GM18907 (cell line): ENCODE data around the gene CLDND2.

Source experiments
- ATAC-seq: cut with Tn5 transposase; IDR thresholded peaks from one replicate; pipeline ENCODE4 v1.9.1; 2021; ENCODE audit warnings: mild to moderate bottlenecking, moderate library complexity; ENCODE audit not compliant: unreplicated experiment

Gene CLDND2

DNA sequence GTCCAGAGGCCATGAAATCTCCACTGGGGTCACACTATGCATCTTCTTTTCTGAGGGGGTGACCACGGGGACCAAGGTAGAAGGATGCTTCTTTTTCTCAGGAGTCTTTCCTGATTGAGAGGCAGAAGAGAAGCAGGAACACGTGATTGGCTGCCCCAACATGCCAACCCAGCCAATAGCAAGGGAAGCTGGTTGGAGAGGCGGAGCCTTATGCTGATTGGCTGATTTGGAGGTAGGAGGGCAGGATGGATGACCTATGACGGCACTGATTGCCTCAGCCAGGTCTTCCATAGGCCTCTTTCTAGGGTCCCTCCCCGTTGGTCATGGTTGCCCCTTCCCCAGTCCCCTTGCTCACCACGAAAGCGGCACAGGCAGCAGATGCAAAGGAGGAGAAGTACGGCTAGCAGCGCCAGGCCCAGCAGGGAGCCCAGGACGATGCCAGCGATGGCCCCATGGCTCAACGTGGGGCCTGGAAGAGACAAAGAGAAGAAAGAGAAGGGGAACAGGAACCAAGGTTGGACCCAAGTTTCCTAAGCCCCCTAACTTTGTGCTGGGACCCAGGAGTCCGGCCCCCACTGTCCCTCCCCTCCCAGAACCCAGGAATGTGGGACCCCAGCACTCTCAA is 34.9 kb downstream of the CLDND2 start:
- ATAC-seq: no peak

DNA sequence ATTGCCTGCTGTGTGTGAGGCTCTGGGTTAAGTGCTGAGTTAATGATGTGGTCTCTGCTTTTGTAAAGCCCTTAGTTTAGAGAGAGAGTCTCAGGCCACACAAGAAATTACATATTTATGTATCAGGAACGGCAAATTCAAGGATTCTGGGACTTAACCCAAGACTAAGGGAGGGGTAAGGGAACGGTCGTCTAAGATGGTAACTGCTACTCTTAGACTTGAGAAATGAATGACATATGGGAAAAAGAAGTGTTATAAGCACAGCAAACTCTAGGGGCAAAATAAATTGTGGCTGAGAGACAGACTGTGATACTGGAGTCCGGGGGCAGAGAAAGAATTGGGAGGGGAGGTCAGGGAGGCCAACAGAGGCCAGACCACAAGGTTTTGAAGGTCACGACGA is 37.1 kb downstream of the CLDND2 start:
- no peak for ATAC-seq

- ATAC-seq: no peak
Observed at GRCh38 chr19:51331193-51331592, 37.6 kb downstream of the CLDND2 start.

GRCh38 chr19:51330366-51330765 is 38.4 kb downstream of the CLDND2 start:
- ATAC-seq: no peak

DNA sequence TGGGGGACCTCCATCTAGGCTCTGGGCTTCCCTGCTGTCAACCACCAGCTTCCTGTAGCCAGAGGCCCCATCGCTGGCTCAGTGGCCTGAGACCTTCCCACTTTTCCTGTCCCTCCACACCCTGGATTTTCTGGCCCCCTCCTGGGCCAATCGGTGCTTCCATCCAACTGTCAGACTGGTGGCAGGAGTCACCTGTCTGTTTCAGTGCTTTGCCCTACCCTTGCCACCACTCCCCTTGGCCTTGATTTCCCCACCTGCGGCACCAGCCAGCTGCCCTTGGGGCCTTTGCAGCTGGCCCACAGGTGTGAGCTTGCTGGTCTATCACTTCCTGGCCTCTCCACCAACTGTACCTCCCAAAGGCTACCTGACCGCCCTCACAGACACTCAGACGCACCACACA is 39.4 kb downstream of the CLDND2 start:
- no peak for ATAC-seq

GRCh38 chr19:51327066-51328001 is 41.5 kb downstream of the CLDND2 start:
- ATAC-seq: no peak

GRCh38 chr19:51326216-51327065 is 42.4 kb downstream of the CLDND2 start:
- ATAC-seq: no peak

DNA sequence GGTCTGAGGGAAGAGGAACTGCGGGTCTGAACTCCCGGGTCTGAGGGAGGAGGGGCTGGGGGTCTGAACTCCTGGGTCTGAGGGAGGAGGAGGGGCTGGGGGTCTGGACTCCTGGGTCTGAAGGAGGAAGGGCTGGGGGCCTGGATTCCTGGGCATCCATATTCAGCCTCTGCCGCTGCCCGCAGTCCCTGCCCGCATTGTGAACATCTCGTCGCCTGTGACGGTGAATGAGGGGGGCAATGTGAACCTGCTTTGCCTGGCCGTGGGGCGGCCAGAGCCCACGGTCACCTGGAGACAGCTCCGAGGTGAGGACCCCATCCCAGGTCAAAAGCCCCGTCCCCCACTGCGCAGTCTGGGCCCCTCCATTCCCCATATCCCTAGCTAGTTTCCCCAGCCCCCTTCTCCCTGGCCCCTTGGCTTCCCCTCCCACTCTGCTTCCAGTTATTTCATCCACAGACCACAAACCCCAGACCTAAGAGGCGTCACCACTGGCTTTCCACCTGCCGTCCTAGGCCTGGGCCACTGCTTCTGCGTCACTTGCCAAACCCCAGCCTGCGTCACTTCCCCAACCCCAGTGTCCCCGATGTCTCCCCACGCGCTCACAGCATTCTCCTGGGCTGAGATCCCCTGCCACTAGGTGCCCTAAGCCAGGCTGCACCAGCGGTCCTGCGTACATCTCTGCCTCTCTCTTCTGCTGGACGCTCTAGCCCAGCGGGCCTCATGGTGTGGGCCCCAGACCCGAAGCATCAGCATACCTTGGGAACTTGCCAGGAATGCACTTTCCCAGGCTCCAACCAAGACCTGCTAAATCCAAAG is 43.4 kb downstream of the CLDND2 start:
- no peak for ATAC-seq

DNA sequence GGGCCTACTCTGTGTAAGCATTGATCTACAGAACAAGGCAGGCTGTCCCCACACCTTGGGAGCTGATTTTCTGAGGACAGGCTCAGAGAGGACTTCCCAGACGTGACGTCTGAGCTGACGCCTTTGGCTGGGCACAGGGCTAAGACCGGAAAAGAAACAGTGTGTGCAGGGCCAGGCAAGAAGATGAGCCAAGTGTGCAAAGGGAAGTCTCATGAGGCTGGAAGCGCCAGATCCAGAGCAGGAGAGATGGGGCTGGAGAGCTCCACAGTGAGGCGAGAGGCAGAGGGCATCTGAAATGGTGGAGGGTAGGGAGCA is 44.7 kb downstream of the CLDND2 start:
- ATAC-seq: no peak

DNA sequence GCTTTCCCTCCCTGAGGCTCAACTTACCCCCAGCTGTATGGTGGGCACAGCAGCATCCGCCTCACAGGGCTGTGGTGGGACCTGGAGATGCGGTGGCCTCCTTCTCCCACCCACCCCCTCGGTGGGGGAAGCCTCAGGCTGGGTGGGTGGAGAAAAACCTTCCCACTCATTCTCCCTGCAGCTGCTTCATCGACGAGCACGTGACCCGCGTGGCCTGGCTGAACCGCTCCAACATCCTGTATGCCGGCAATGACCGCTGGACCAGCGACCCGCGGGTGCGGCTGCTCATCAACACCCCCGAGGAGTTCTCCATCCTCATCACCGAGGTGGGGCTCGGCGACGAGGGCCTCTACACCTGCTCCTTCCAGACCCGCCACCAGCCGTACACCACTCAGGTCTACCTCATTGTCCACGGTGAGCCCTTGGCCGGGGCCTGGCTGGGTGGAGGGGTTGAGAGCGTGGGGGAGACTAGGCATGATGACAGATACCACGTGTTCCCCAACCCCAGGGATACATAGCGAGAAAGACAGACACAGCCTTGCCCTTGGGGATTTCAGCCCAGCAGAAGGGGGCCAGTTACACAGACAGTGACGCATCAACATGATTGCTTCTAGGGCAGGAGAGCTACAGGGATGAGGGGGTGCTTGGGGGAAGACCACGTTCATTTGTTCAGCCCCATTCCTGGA is 45.2 kb downstream of the CLDND2 start:
- ATAC-seq: no peak

- no peak for ATAC-seq
Observed at GRCh38 chr19:51321799-51322198, 47.0 kb downstream of the CLDND2 start.

DNA sequence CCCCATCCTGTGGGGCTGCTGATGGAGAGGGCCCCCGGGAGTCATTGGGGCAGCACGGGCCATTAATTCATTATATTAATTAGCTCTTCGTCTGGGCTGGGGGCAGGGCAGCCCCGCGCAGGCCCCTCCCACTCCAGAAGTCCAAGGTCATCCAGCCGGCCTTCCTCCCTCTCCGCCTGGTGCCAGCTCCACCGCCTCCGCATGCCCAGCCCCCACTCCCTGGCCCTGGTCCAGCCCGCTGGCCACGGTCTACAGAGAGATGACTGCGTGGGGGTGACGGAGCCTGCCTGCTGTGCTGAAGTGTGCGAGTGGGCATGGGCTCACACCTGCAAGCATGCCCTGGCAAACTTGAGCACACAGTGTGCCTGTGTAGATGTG is 48.5 kb downstream of the CLDND2 start:
- no peak for ATAC-seq

DNA sequence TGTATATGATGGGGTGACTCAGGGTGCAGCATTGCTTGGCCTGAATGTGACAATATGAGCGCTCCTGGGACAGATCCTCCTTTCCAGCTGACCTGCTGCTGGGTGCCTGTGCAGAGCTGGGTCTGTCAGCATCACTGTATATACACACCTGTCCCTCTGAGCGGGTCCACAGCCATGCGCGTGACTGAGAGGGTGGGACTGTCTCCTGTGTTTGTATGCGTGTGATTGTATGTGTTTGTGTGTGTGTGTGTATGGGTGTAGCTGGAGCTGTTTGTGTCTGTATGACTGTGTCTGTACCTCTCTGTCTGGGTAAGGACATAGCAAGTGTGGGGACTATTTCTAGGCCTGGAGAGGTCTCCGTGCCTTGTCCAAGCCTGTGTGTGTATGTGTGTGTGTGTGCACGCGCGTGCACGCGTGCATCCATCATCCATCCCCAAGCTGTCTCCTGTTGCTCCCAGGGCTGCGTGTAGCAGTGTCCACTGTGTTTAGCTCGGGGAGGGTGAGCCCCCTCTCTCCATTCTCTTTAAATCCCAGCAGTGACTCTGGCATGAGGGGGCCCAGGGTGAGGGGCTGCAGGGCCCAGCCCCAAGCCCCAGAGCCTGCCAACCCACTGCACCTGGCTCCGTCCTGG is 49.0 kb downstream of the CLDND2 start:
- no peak for ATAC-seq

DNA sequence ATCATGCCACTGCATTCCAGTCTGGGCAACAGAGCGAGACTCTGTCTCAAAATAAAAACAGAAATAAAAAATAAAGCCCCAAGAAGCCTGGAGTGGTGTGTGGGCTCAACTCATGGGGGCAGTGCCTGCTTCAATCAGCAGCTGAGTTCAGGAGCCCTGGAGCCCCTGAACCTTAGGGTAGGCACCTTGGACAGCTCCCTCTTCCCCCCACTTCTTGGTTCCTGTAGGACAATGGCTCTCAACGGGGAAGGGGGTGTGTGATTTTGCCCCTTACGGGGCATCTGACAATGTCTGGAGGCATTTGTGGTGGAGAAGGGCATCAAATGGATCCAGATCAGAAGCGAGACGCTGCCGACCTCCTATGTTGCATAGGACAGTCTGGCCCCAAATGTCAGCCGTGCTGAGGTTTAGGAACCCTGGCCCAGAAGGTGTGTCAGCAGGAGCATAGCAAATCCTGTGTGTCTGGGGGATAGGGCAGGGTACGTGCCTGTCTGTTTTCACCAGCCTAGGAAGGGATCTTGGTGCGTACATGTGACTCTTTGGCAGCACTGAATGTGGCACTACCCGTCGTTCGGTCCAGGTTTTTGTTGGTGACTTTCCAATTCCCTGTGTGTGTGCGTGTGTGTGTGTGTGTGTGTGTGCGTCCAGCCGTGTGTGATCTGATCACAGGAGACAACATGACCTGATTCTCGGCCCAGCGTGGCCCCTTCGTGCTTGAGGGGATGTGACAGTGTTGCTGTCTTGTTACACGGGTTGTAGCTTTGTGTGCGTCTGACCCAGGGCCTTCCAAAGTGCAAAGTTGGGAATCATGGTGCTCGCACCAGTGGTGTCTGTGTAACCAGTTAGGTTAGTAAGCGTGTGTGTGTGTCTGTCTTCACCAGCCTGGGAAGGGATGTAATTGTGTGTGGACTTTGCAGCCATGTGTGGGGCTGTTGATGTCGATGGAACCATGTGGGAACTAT is 49.8 kb downstream of the CLDND2 start:
- ATAC-seq: no peak

GRCh38 chr19:51317968-51318367 is 50.8 kb downstream of the CLDND2 start:
- ATAC-seq: no peak

DNA sequence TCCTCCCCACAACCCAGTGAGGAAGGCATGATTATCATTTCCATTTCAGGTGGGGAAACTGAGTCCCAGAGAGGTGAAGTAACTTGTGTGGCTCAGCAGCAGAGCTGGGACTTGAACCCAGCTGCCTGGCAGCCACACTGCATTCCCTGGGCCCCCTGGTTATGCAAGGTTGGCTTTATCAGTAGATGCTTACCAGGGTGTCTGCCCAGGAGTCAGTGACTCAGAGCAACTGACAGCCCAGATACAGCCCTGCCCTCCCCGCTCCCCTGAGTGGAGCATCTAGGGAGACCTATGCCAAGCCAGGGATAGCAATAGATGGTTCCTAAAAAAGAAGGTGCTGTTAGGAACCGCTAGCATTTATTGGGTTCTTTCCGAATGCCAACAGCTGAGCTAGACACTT is 51.4 kb downstream of the CLDND2 start:
- ATAC-seq: no peak
